HG03442 (cell line): ENCODE measurements around the gene LRPAP1.
"Not testable (repeated sequence)": the region's sequence is repeated elsewhere in the genome, so short reads cannot be mapped to it uniquely, and the experiment has no call there.

Source experiments
- ATAC-seq: cut with Tn5 transposase; IDR thresholded peaks from one replicate; pipeline ENCODE4 v1.9.1; 2021; ENCODE audit warnings: mild to moderate bottlenecking, moderate library complexity; ENCODE audit not compliant: unreplicated experiment

LRPAP1 gene

GRCh38 chr4:3463556-3464348 lies 68.5 kb downstream of the LRPAP1 start:
- ATAC-seq: no peak

GRCh38 chr4:3462790-3463415 lies 69.3 kb downstream of the LRPAP1 start, which contains the start of gene DOK7:
DOK7 (plus strand) TSS chr4:3463306; CDS start chr4:3463376, 70 bp downstream.
- ATAC-seq: no peak

- no peak for ATAC-seq
These were observed 69.9 kb downstream of the LRPAP1 start for GRCh38 chr4:3462321-3462789.

GRCh38 chr4:3461515-3462291 lies 70.5 kb downstream of the LRPAP1 start:
- ATAC-seq: no peak

GRCh38 chr4:3460926-3461325 lies 71.3 kb downstream of the LRPAP1 start:
- no peak for ATAC-seq

- not testable (repeated sequence) for ATAC-seq
These were observed 73.1 kb downstream of the LRPAP1 start for GRCh38 chr4:3459156-3459555.

- ATAC-seq: no peak
These were observed 73.9 kb downstream of the LRPAP1 start for GRCh38 chr4:3458371-3458770.

- ATAC-seq: not testable (repeated sequence)
These were observed 76.6 kb downstream of the LRPAP1 start for GRCh38 chr4:3455596-3455995.
